Keratinocyte (primary cell): ENCODE results near the gene TUBB2B. TPM values are rescaled to one million over a fixed set of nuclear protein-coding genes. Genes with fewer than 3 reads are reported as not detected.

Experiments
- DNase-seq: peaks from one replicate; pipeline ENCODE4 v3.0.0-alpha.2; 2011; ENCODE audit warnings: low read depth, missing footprints, low spot score
- FAIRE-seq: peaks from 2 replicates; lab custom pipeline; 2011; peaks lifted over from hg19 to GRCh38; lab: Jason Lieb, UNC
- H2AFZ ChIP-seq: 2 replicates; pipeline ENCODE4 v1.6.0; 2012; ENCODE audit warnings: low read length, control low read depth, inconsistent platforms; ENCODE audit not compliant: control insufficient read depth
- H3K27ac ChIP-seq: 2 replicates; pipeline ENCODE4 v1.5.1; 2011; ENCODE audit warnings: low read length; ENCODE audit not compliant: control insufficient read depth, insufficient read depth
- H3K27me3 ChIP-seq: 3 replicates; pipeline ENCODE4 v1.6.0; 2011; ENCODE audit warnings: low read length; ENCODE audit not compliant: control insufficient read depth, insufficient read depth; ENCODE audit errors: extremely low read depth
- H3K36me3 ChIP-seq, 2 experiments: 2 replicates in 1 of 2; 3 replicates in 1 of 2; pipeline ENCODE4 v1.5.1; 2011; ENCODE audit warnings: low read length in 2 of 2, mild to moderate bottlenecking in 1 of 2; ENCODE audit not compliant: control insufficient read depth in 2 of 2, insufficient read depth in 2 of 2; ENCODE audit errors: extremely low read depth in 1 of 2
- H3K4me1 ChIP-seq: 3 replicates; pipeline ENCODE4 v1.5.1; 2011; ENCODE audit warnings: low read length; ENCODE audit not compliant: control insufficient read depth, insufficient read depth; ENCODE audit errors: extremely low read depth
- H3K4me2 ChIP-seq: 3 replicates; pipeline ENCODE4 v1.6.0; 2011; ENCODE audit warnings: low read depth, low read length; ENCODE audit not compliant: control insufficient read depth, insufficient read depth; ENCODE audit errors: extremely low read depth
- H3K4me3 ChIP-seq, 3 experiments: fragments of 200-600 bp in 1 of 3; sonication (generic) in 1 of 3; 2 replicates in 2 of 3; 3 replicates in 1 of 3; pipeline ENCODE4 v1.5.1; 2011 to 2016; ENCODE audit warnings: low read length in 3 of 3, mild to moderate bottlenecking in 3 of 3, control low read depth in 2 of 3, inconsistent platforms in 1 of 3, low read depth in 1 of 3, mixed read lengths in 1 of 3, mixed run types in 1 of 3, moderate library complexity in 1 of 3; ENCODE audit not compliant: control insufficient read depth in 2 of 3, insufficient read depth in 2 of 3; ENCODE audit errors: extremely low read depth in 1 of 3
- H3K79me2 ChIP-seq: 2 replicates; pipeline ENCODE4 v1.6.0; 2012; ENCODE audit warnings: low read length; ENCODE audit not compliant: control insufficient read depth, insufficient read depth
- H3K9ac ChIP-seq: 3 replicates; pipeline ENCODE4 v1.6.0; 2011; ENCODE audit warnings: low read length; ENCODE audit not compliant: control insufficient read depth, insufficient read depth; ENCODE audit errors: extremely low read depth
- H3K9me1 ChIP-seq: 3 replicates; pipeline ENCODE4 v1.6.0; 2011; ENCODE audit warnings: low read length; ENCODE audit not compliant: control insufficient read depth, insufficient read depth; ENCODE audit errors: extremely low read depth
- H3K9me3 ChIP-seq: 2 replicates; pipeline ENCODE4 v1.5.1; 2012; ENCODE audit warnings: low read depth, low read length; ENCODE audit not compliant: control insufficient read depth
- H4K20me1 ChIP-seq: 3 replicates; pipeline ENCODE4 v1.6.0; 2011; ENCODE audit warnings: low read length; ENCODE audit not compliant: control insufficient read depth, insufficient read depth; ENCODE audit errors: extremely low read depth
- CTCF ChIP-seq, 3 experiments: IDR thresholded peaks in 1 of 3; conservative IDR thresholded peaks in 1 of 3; optimal IDR thresholded peaks in 1 of 3; 2 replicates in 2 of 3; 3 replicates in 1 of 3; pipeline versions ENCODE3 to v1.5.1; 2011; ENCODE audit warnings: low read length in 3 of 3, mild to moderate bottlenecking in 3 of 3, moderate library complexity in 2 of 3, control low read depth in 1 of 3, inconsistent platforms in 1 of 3; ENCODE audit not compliant: insufficient read depth in 2 of 3; ENCODE audit errors: extremely low read depth in 1 of 3
- EZH2 ChIP-seq: IDR thresholded peaks from one replicate; pipeline ENCODE4 v1.6.1; 2012; ENCODE audit warnings: inconsistent platforms, mild to moderate bottlenecking, low read length, moderate library complexity
- dilution Hi-C: fragments of 300-500 bp; cut with MboI; formaldehyde crosslinking; loops from one replicate; pipeline ENCODE4 v1.7.0; 2020; ENCODE audit warnings: low sequenced_read_pairs; ENCODE audit not compliant: extremely low pct_ligation_motif_present
- polyA plus RNA-seq, 5 experiments: library from polyadenylated mRNA; depleted of rRNA in 3 of 5; stranded (reverse) in 3 of 5; stranded (forward) in 1 of 5; unstranded in 1 of 5; fragments of >200 nt; gene quantifications; 1 replicate in 1 of 5; 2 replicates in 3 of 5; 3 replicates in 1 of 5; pipeline versions ENCODE4 v1.2.1 to v1.2.3, GENCODE V29; 2011 to 2012; ENCODE audit warnings: missing spikeins in 2 of 5, low read depth in 1 of 5, low replicate concordance in 1 of 5

TUBB2B gene
- polyA plus RNA-seq, 1 donor (not counting 4 experiments of a cell fraction or from before 2014, with no cell fraction given) = not detected

GRCh38 chr6:3220366-3220765 lies 7.1 kb downstream of the TUBB2B start:
- no peak overlapping the region for H3K27ac ChIP-seq
- dilution Hi-C loops = no loop called here
- DNase-seq = no peak
- no peaks in the 10 kb centered on the region for H3K9me1 ChIP-seq
- no peak overlapping the region for H3K4me3 ChIP-seq
- no peak for FAIRE-seq
- H3K36me3 ChIP-seq = no peaks in the 10 kb centered on the region
- H3K79me2 ChIP-seq = no peaks in the 10 kb centered on the region
- H3K9ac ChIP-seq = no peak overlapping the region
- H3K27me3 ChIP-seq = peaks cover 15% of the 10 kb centered on the region
- no peak overlapping the region for H3K4me2 ChIP-seq
- TF ChIP-seq EZH2 (no peak), CTCF (optimal IDR thresholded peaks at IDR 0.05 in 1 of 3, IDR thresholded peaks at IDR 0.05 in 1 of 3, conservative IDR thresholded peaks at IDR 0.05 in 1 of 3; ENCODE audit: extremely low read depth in 1 of 3, insufficient read depth in 2 of 3, low read length in 3 of 3) (no peak)
- H2AFZ ChIP-seq = no peak overlapping the region
- H4K20me1 ChIP-seq = no peaks in the 10 kb centered on the region
- no peaks in the 10 kb centered on the region for H3K9me3 ChIP-seq
- no peaks in the 10 kb centered on the region for H3K4me1 ChIP-seq

- H3K4me1 ChIP-seq = no peaks in the 10 kb centered on the region
- no peak for DNase-seq
- H4K20me1 ChIP-seq = no peaks in the 10 kb centered on the region
- H3K79me2 ChIP-seq = no peaks in the 10 kb centered on the region
- H3K9ac ChIP-seq = no peak overlapping the region
- dilution Hi-C loops = no loop called here
- no peaks in the 10 kb centered on the region for H3K36me3 ChIP-seq
- no peak overlapping the region for H2AFZ ChIP-seq
- no peak overlapping the region for H3K27ac ChIP-seq
- H3K9me1 ChIP-seq = no peaks in the 10 kb centered on the region
- no peak overlapping the region for H3K4me3 ChIP-seq
- TF ChIP-seq CTCF (optimal IDR thresholded peaks at IDR 0.05 in 1 of 3, IDR thresholded peaks at IDR 0.05 in 1 of 3, conservative IDR thresholded peaks at IDR 0.05 in 1 of 3; ENCODE audit: extremely low read depth in 1 of 3, insufficient read depth in 2 of 3, low read length in 3 of 3) = no peak
- TF ChIP-seq EZH2 = no peak
- H3K9me3 ChIP-seq = no peaks in the 10 kb centered on the region
- no peak for FAIRE-seq
- H3K4me2 ChIP-seq = no peak overlapping the region
- H3K27me3 ChIP-seq = peaks cover 11% of the 10 kb centered on the region
Observed at GRCh38 chr6:3218266-3218665, 9.2 kb downstream of the TUBB2B start.
